IMR-90 (cell line): ENCODE data around the gene DRD2. TPM values are rescaled to one million over a fixed set of nuclear protein-coding genes. Genes with fewer than 3 reads are reported as not detected.

ENCODE experiments used
- ATAC-seq: fragments of 200-7000 bp; cut with Tn5 transposase; 2 replicates; pipeline ENCODE4 v1.9.1; 2020; ENCODE audit warnings: low read depth, mild to moderate bottlenecking, moderate library complexity
- BruUV-seq: library from RNA; stranded (reverse); fragments of 400-500 nt; replicated peaks from 2 replicates; lab custom pipeline; 2021; lab: Mats Ljungman, UMichigan
- CTCF ChIA-PET: fragments of 300-600 bp; formaldehyde crosslinking; extraction: SDS; loops from one replicate; lab custom pipeline; 2021; ENCODE audit warnings: antibody characterized with exemption; lab: Yijun Ruan, JAX
- POLR2A ChIA-PET: fragments of 300-600 bp; sonication (Branson Sonifier 250); formaldehyde crosslinking; loops from one replicate; lab custom pipeline; 2022; ENCODE audit warnings: antibody characterized with exemption; ENCODE audit not compliant: unreplicated experiment; lab: Charles Lee
- DNase-seq: peaks from one replicate; pipeline ENCODE4 v3.0.0; 2013
- H2AFZ ChIP-seq: replicated peaks from 2 replicates; pipeline ENCODE3; 2013; ENCODE audit warnings: low read length, mild to moderate bottlenecking; ENCODE audit not compliant: poor library complexity
- H2AK5ac ChIP-seq: 2 replicates; pipeline ENCODE4 v1.6.1; 2013; ENCODE audit warnings: low read depth, low read length, inconsistent platforms
- H2AK9ac ChIP-seq: replicated peaks from 2 replicates; pipeline ENCODE3; 2013; ENCODE audit warnings: mild to moderate bottlenecking, low read depth, low read length, moderate library complexity; ENCODE audit not compliant: poor library complexity
- H2BK120ac ChIP-seq: 2 replicates; pipeline ENCODE4 v1.6.1; 2013; ENCODE audit warnings: low read depth, low read length, inconsistent platforms
- H2BK15ac ChIP-seq: 3 replicates; pipeline ENCODE4 v1.6.1; 2013; ENCODE audit warnings: low read depth, low read length, inconsistent platforms
- H2BK20ac ChIP-seq: 2 replicates; pipeline ENCODE4 v1.6.1; 2013; ENCODE audit warnings: low read depth, mild to moderate bottlenecking, inconsistent platforms, low read length, moderate library complexity
- H2BK5ac ChIP-seq: 2 replicates; pipeline ENCODE4 v1.6.1; 2013; ENCODE audit warnings: mild to moderate bottlenecking, low read depth, low read length, inconsistent platforms; ENCODE audit not compliant: poor library complexity, severe bottlenecking
- H3K14ac ChIP-seq: replicated peaks from 2 replicates; pipeline ENCODE4 v1.6.1; 2013; ENCODE audit warnings: low read depth, low read length, inconsistent platforms
- H3K18ac ChIP-seq: 2 replicates; pipeline ENCODE4 v1.6.1; 2013; ENCODE audit warnings: low read depth, low read length, control low read depth
- H3K23ac ChIP-seq: 2 replicates; pipeline ENCODE4 v1.6.1; 2013; ENCODE audit warnings: low read depth, low read length, inconsistent platforms
- H3K27ac ChIP-seq: 2 replicates; pipeline ENCODE4 v1.5.1; 2013; ENCODE audit warnings: mild to moderate bottlenecking, control low read depth, low read length; ENCODE audit not compliant: insufficient read depth
- H3K27me3 ChIP-seq: 2 replicates; pipeline ENCODE4 v1.6.1; 2013; ENCODE audit warnings: low read length; ENCODE audit not compliant: control insufficient read depth, insufficient read depth
- H3K36me3 ChIP-seq: 2 replicates; pipeline ENCODE4 v1.6.1; 2013; ENCODE audit warnings: low read length, mixed read lengths; ENCODE audit not compliant: control insufficient read depth, insufficient read depth
- H3K4ac ChIP-seq: 2 replicates; pipeline ENCODE4 v1.6.1; 2013; ENCODE audit warnings: low read depth, low read length, inconsistent platforms
- H3K4me1 ChIP-seq: 2 replicates; pipeline ENCODE4 v1.6.1; 2013; ENCODE audit warnings: low read length, mixed read lengths; ENCODE audit not compliant: control insufficient read depth, insufficient read depth
- H3K4me2 ChIP-seq: 2 replicates; pipeline ENCODE4 v1.6.1; 2013; ENCODE audit warnings: low read depth, mild to moderate bottlenecking, control low read depth, low read length, moderate library complexity
- H3K4me3 ChIP-seq: 2 replicates; pipeline ENCODE4 v1.5.1; 2013; ENCODE audit warnings: low read depth, mild to moderate bottlenecking, control low read depth, low read length, moderate library complexity; ENCODE audit not compliant: insufficient read depth
- H3K56ac ChIP-seq: 2 replicates; pipeline ENCODE4 v1.6.1; 2013; ENCODE audit warnings: low read length, inconsistent platforms; ENCODE audit not compliant: insufficient read depth; ENCODE audit errors: extremely low read depth
- H3K79me1 ChIP-seq, 2 experiments: 2 replicates each; pipeline ENCODE4 v1.6.1; 2013; ENCODE audit warnings: low read length in 2 of 2, inconsistent platforms in 1 of 2, low read depth in 1 of 2
- H3K9ac ChIP-seq: 2 replicates; pipeline ENCODE4 v1.6.1; 2013; ENCODE audit warnings: low read depth, low read length, control low read depth
- H3K9me1 ChIP-seq: 2 replicates; pipeline ENCODE4 v1.6.1; 2013; ENCODE audit warnings: low read length, inconsistent platforms; ENCODE audit not compliant: insufficient read depth
- H3K9me3 ChIP-seq: 2 replicates; pipeline ENCODE4 v1.6.1; 2013; ENCODE audit warnings: low read length; ENCODE audit not compliant: control insufficient read depth, insufficient read depth
- H4K20me1 ChIP-seq: 2 replicates; pipeline ENCODE4 v1.6.1; 2013; ENCODE audit warnings: low read length, inconsistent platforms; ENCODE audit not compliant: insufficient read depth
- H4K5ac ChIP-seq: 2 replicates; pipeline ENCODE4 v1.6.1; 2013; ENCODE audit warnings: mild to moderate bottlenecking, low read depth, low read length, control low read depth
- H4K8ac ChIP-seq, 2 experiments: 2 replicates each; pipeline ENCODE4 v1.6.1; 2013; ENCODE audit warnings: low read depth in 2 of 2, low read length in 2 of 2, control low read depth in 1 of 2, inconsistent platforms in 1 of 2
- H4K91ac ChIP-seq: 2 replicates; pipeline ENCODE4 v1.6.1; 2013; ENCODE audit warnings: low read depth, low read length, inconsistent platforms; ENCODE audit not compliant: insufficient read depth
- CHD1 ChIP-seq: IDR thresholded peaks from 2 replicates; pipeline ENCODE4 v1.6.1; 2012; ENCODE audit warnings: low read depth, low read length, improper control_type of control experiment
- ELK1 ChIP-seq: fragments of 150-350 bp; IDR thresholded peaks from 2 replicates; pipeline ENCODE4 v1.6.1; 2016; ENCODE audit warnings: low read depth, mild to moderate bottlenecking, low read length, moderate library complexity, borderline replicate concordance
- FOS ChIP-seq: fragments of 150-350 bp; IDR thresholded peaks from 2 replicates; pipeline ENCODE4 v1.6.1; 2016; ENCODE audit warnings: low read depth, low read length
- MXI1 ChIP-seq: IDR thresholded peaks from 2 replicates; pipeline ENCODE4 v1.6.1; 2012; ENCODE audit warnings: low read depth, mild to moderate bottlenecking, low read length, moderate library complexity, borderline replicate concordance
- WGBS, 2 experiments: methylation state at CpG; one replicate each; pipeline versions ENCODE4 v1.1.5 to v1.1.7; 2013; ENCODE audit warnings: missing lambda C conversion rate in 2 of 2; ENCODE audit not compliant: insufficient read length in 1 of 2; ENCODE audit errors: extremely low coverage in 2 of 2; 5-methylcytosine and 5-hydroxymethylcytosine counted together
- dilution Hi-C: fragments of 300-500 bp; cut with HindIII; formaldehyde crosslinking; loops from one replicate; pipeline ENCODE4 v1.14.3; 2018; ENCODE audit warnings: low sequenced_read_pairs; ENCODE audit not compliant: unreplicated experiment
- in situ Hi-C: fragments of 300-500 bp; cut with MboI; formaldehyde crosslinking; loops from 3 replicates; pipeline ENCODE4 v1.14.3; 2019; ENCODE audit warnings: low sequenced_read_pairs, inconsistent platforms, mixed read lengths
- intact Hi-C: fragments of 100-400 bp; cut with micrococcal nuclease; formaldehyde crosslinking; loops from 2 replicates; pipeline ENCODE4 v1.10.0; 2022
- polyA plus RNA-seq, 3 experiments: library from polyadenylated mRNA; depleted of rRNA; stranded (reverse); fragments of >200 nt; gene quantifications; 2 replicates each; pipeline ENCODE4 v1.2.3, GENCODE V29; 2012; ENCODE audit warnings: low replicate concordance in 1 of 3
- total RNA-seq: library from RNA; depleted of rRNA; stranded (reverse); fragments of >200 nt; gene quantifications from 2 replicates; pipeline ENCODE4 v1.2.3, GENCODE V29; 2012

DRD2 gene
- total and polyA plus RNA-seq, 2 of the 4 experiments (the other 2 are of a cell fraction), result not detected

- H3K27ac ChIP-seq, result no peak overlapping the region
- no peak overlapping the region for H4K91ac ChIP-seq
- H4K8ac ChIP-seq, result no peak overlapping the region
- H2BK5ac ChIP-seq, result no peak overlapping the region
- no peaks in the 10 kb centered on the region for H3K79me1 ChIP-seq
- no peak overlapping the region for H3K18ac ChIP-seq
- no peak overlapping the region for H3K14ac ChIP-seq
- no peak overlapping the region for H2BK20ac ChIP-seq
- no peaks in the 10 kb centered on the region; the same call in 1 of the 2 replicates for H3K27me3 ChIP-seq
- H3K4me1 ChIP-seq, result no peaks in the 10 kb centered on the region
- no peak overlapping the region for H3K23ac ChIP-seq
- no peak overlapping the region for H4K5ac ChIP-seq
- dilution Hi-C loops, result no loop called here
- DNase-seq (no peak), ATAC-seq (no peak)
- H3K4ac ChIP-seq, result no peak overlapping the region
- no peak overlapping the region for H2AFZ ChIP-seq
- H3K9me1 ChIP-seq, result no peaks in the 10 kb centered on the region
- ChIA-PET POLR2A (no interaction called here), CTCF (interaction anchor here (1.4 kb wide), 1 partner anchor 236 kb away, joined by 5 read pairs; no protein-coding TSS in a partner anchor)
- no peak overlapping the region for H2BK120ac ChIP-seq
- TF ChIP-seq CHD1, result no peak
- TF ChIP-seq FOS, result no peak
- no peak for TF ChIP-seq MXI1
- no peak for TF ChIP-seq ELK1
- H3K56ac ChIP-seq, result no peak overlapping the region
- no peaks in the 10 kb centered on the region for H4K20me1 ChIP-seq
- intact Hi-C loops, result loop anchor here (2.0 kb wide), 1 partner anchor 189 kb away; no protein-coding TSS in a partner anchor
- WGBS, 2 experiments, result no CpG with 5 or more reads among the region's 6 CpGs
- H2AK9ac ChIP-seq, result no peak overlapping the region
- no peak overlapping the region for H3K4me3 ChIP-seq
- H3K9me3 ChIP-seq, result no peaks in the 10 kb centered on the region
- in situ Hi-C loops, result no loop called here
- no TSS peak for BruUV-seq
- no peak overlapping the region for H3K4me2 ChIP-seq
- H2AK5ac ChIP-seq, result no peak overlapping the region
- no peaks in the 10 kb centered on the region for H3K36me3 ChIP-seq
- H2BK15ac ChIP-seq, result no peak overlapping the region
- H3K9ac ChIP-seq, result no peak overlapping the region
Observed at GRCh38 chr11:113494021-113494420, 18.8 kb upstream of the DRD2 start.
